GM23338 (cell line): Measurements from ENCODE around the gene DNAJC22. TPM values are rescaled to one million over a fixed set of nuclear protein-coding genes. Genes with fewer than 3 reads are reported as not detected.

Experiments
- ATAC-seq: fragments of 200-7000 bp; cut with Tn5 transposase; 3 replicates; pipeline ENCODE4 v1.9.1; 2020
- DNase-seq: peaks from one replicate; pipeline ENCODE4 v3.0.0-alpha.2; 2015; ENCODE audit warnings: low spot score
- H2AFZ ChIP-seq: fragments of 200-600 bp; sonication (generic); 2 replicates; pipeline ENCODE4 v1.8.0; 2016; ENCODE audit warnings: antibody characterized with exemption, mild to moderate bottlenecking, moderate library complexity
- H3F3A ChIP-seq: fragments of 200-600 bp; sonication (generic); replicated peaks from 2 replicates; pipeline ENCODE4 v1.8.0; 2017; ENCODE audit warnings: antibody characterized with exemption, mixed run types, low read depth
- H3K27ac ChIP-seq: fragments of 200-600 bp; sonication (generic); 2 replicates; pipeline ENCODE4 v1.6.1; 2016; ENCODE audit warnings: low read depth
- H3K27me3 ChIP-seq: fragments of 200-600 bp; sonication (generic); 2 replicates; pipeline ENCODE4 v1.8.0; 2016; ENCODE audit warnings: mild to moderate bottlenecking, mixed run types, moderate library complexity; ENCODE audit not compliant: insufficient read depth
- H3K36me3 ChIP-seq: fragments of 200-600 bp; sonication (generic); 2 replicates; pipeline ENCODE4 v1.8.0; 2016; ENCODE audit warnings: mild to moderate bottlenecking; ENCODE audit not compliant: insufficient read depth
- H3K4me1 ChIP-seq: fragments of 200-600 bp; sonication (generic); 2 replicates; pipeline ENCODE4 v1.8.0; 2016; ENCODE audit warnings: mild to moderate bottlenecking, moderate library complexity; ENCODE audit not compliant: insufficient read depth
- H3K4me2 ChIP-seq: fragments of 200-600 bp; sonication (generic); 2 replicates; pipeline ENCODE4 v1.7.1; 2017; ENCODE audit warnings: mixed run types
- H3K4me3 ChIP-seq: fragments of 200-600 bp; sonication (generic); 2 replicates; pipeline ENCODE4 v1.6.1; 2016; ENCODE audit warnings: mixed run types
- H3K79me2 ChIP-seq: fragments of 200-600 bp; sonication (generic); replicated peaks from 2 replicates; pipeline ENCODE4 v1.8.0; 2017; ENCODE audit warnings: mild to moderate bottlenecking; ENCODE audit not compliant: insufficient read depth
- H3K9me2 ChIP-seq: fragments of 200-600 bp; sonication (generic); 2 replicates; pipeline ENCODE4 v1.8.0; 2017; ENCODE audit not compliant: insufficient read depth
- H4K20me1 ChIP-seq: fragments of 200-600 bp; sonication (generic); replicated peaks from 2 replicates; pipeline ENCODE4 v1.8.0; 2017; ENCODE audit warnings: mild to moderate bottlenecking; ENCODE audit not compliant: insufficient read depth
- H3K27ac Mint-ChIP-seq: 2 replicates; pipeline ENCODE4 v1.8.0; 2020; ENCODE audit warnings: inconsistent platforms, mild to moderate bottlenecking, moderate library complexity, mixed read lengths
- H3K27me3 Mint-ChIP-seq: 3 replicates; pipeline ENCODE4 v1.8.0; 2022; ENCODE audit warnings: low read depth, mild to moderate bottlenecking, moderate library complexity, mixed read lengths, inconsistent platforms; ENCODE audit not compliant: insufficient read depth, poor library complexity
- H3K36me3 Mint-ChIP-seq: 3 replicates; pipeline ENCODE4 v1.8.0; 2021; ENCODE audit warnings: low read depth, mild to moderate bottlenecking, inconsistent platforms, moderate library complexity, mixed read lengths
- H3K4me1 Mint-ChIP-seq: 3 replicates; pipeline ENCODE4 v1.8.0; 2020; ENCODE audit warnings: mild to moderate bottlenecking, inconsistent platforms, mixed read lengths
- H3K4me3 Mint-ChIP-seq: 3 replicates; pipeline ENCODE4 v1.8.0; 2021; ENCODE audit warnings: moderate library complexity, mild to moderate bottlenecking, inconsistent platforms, mixed read lengths
- H3K9me3 Mint-ChIP-seq: 3 replicates; pipeline ENCODE4 v1.8.0; 2020; ENCODE audit warnings: moderate library complexity, mild to moderate bottlenecking, inconsistent platforms, mixed read lengths
- CREB1 ChIP-seq: fragments of 250-450 bp; sonication (Bioruptor Pico); IDR thresholded peaks from 2 replicates; pipeline ENCODE4 v1.5.0; 2020; ENCODE audit warnings: low read depth, mild to moderate bottlenecking, moderate library complexity
- CTCF ChIP-seq, 2 experiments: fragments of 200-600 bp in 1 of 2; sonication (generic) in 1 of 2; conservative IDR thresholded peaks; 2 replicates each; pipeline versions ENCODE4 v1.5.1 to v1.6.1; 2016 to 2017; ENCODE audit warnings: antibody characterized with exemption in 2 of 2, low read depth in 2 of 2, mild to moderate bottlenecking in 2 of 2, moderate library complexity in 1 of 2
- ETS1 ChIP-seq: IDR thresholded peaks from 2 replicates; pipeline ENCODE4 v1.6.1; 2016; ENCODE audit warnings: antibody characterized with exemption
- EZH2 ChIP-seq: fragments of 200-600 bp; sonication (generic); IDR thresholded peaks from one replicate; pipeline ENCODE4 v1.8.0; 2017; ENCODE audit warnings: antibody characterized with exemption, mild to moderate bottlenecking, low read depth; ENCODE audit not compliant: unreplicated experiment
- EZH2phosphoT487 ChIP-seq: fragments of 200-600 bp; sonication (generic); IDR thresholded peaks from one replicate; pipeline ENCODE4 v1.8.1; 2018; ENCODE audit warnings: antibody characterized with exemption; ENCODE audit not compliant: unreplicated experiment
- JUNB ChIP-seq: IDR thresholded peaks from one replicate; pipeline ENCODE4 v1.6.1; 2016; ENCODE audit warnings: antibody characterized with exemption; ENCODE audit not compliant: unreplicated experiment
- NANOG ChIP-seq: IDR thresholded peaks from 2 replicates; pipeline ENCODE4 v1.6.1; 2016; ENCODE audit warnings: antibody characterized with exemption, borderline replicate concordance
- POLR2AphosphoS5 ChIP-seq: IDR thresholded peaks from 2 replicates; pipeline ENCODE4 v1.6.1; 2016; ENCODE audit warnings: antibody characterized with exemption, low read depth
- STAT1 ChIP-seq: IDR thresholded peaks from one replicate; pipeline ENCODE4 v1.6.1; 2016; ENCODE audit warnings: antibody characterized with exemption; ENCODE audit not compliant: unreplicated experiment
- ZNF114 ChIP-seq: fragments of 250-450 bp; sonication (Bioruptor Pico); IDR thresholded peaks from 2 replicates; pipeline ENCODE4 v1.5.0; 2020; ENCODE audit warnings: mild to moderate bottlenecking, moderate library complexity
- ZNF331 ChIP-seq: fragments of 250-450 bp; sonication (Bioruptor Pico); IDR thresholded peaks from 2 replicates; pipeline ENCODE4 v1.5.0; 2020; ENCODE audit warnings: low read depth, mild to moderate bottlenecking, moderate library complexity
- ZNF462 ChIP-seq: fragments of 250-450 bp; sonication (Bioruptor Pico); IDR thresholded peaks from 2 replicates; pipeline ENCODE4 v1.5.0; 2020; ENCODE audit warnings: mild to moderate bottlenecking, moderate library complexity
- polyA plus RNA-seq: library from polyadenylated mRNA; unstranded; fragments of >200 nt; fragmentation: Nextera tagmentation; extraction: Ambion mirVana; gene quantifications from 2 replicates; pipeline ENCODE4 v1.2.1, GENCODE V29; 2016
- total RNA-seq: library from RNA; depleted of rRNA; stranded (reverse); fragments of >200 nt; shearing (Covaris generic); gene quantifications from 2 replicates; pipeline ENCODE4 v1.2.3, GENCODE V29; 2014
- TF ChIP-seq, protein P1 (sequence below): IDR thresholded peaks from one replicate; pipeline ENCODE4 v1.6.1; 2018; ENCODE audit warnings: antibody characterized with exemption; ENCODE audit not compliant: unreplicated experiment

Gene DNAJC22
- total and polyA plus RNA-seq, 2 experiments from 2014 or later = 0.10 TPM; not detected in 1

DNA sequence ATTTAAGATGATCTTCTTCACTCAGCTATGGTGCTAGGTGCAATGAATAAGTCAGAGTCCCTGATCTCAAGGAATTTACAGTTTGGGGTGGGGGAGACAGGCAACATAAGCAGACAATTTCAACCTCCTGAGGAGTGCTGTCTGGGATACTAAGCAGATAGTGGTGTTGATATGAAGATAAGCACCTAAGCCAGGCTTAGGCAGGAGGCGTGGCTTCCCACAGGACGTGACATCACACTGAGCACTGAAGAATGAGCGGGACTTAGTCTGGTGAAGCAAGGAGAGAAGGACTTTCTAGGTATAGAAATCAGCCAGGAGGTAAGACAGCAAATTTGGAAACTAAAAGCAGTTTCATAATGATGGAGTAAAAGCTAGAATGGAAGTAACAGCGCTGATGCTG is 44.9 kb upstream of the DNAJC22 start:
- H3K27ac ChIP-seq = no peak overlapping the region
- DNase-seq (no peak), ATAC-seq (no peak)
- H3F3A ChIP-seq = no peaks in the 10 kb centered on the region
- no peaks in the 10 kb centered on the region for H4K20me1 ChIP-seq
- H3K4me3 ChIP-seq = no peak overlapping the region
- no peak overlapping the region for H3K4me2 ChIP-seq
- no peaks in the 10 kb centered on the region for H3K4me1 ChIP-seq
- Mint-ChIP-seq H3K9me3 (no peaks in the 10 kb centered on the region), H3K36me3 (no peaks in the 10 kb centered on the region; the same call in 2 of the 3 replicates), H3K27me3 (peaks cover 36% of the 10 kb centered on the region), H3K27ac (no peak overlapping the region), H3K4me3 (no peak overlapping the region), H3K4me1 (0 out of 3 replicates have a peak, but pooled peaks cover 5% of the 10 kb centered on the region)
- no peak for TF ChIP-seq ZNF114 (CRISPR knock-in tag)
- no peak for TF ChIP-seq ZNF331 (CRISPR knock-in tag)
- TF ChIP-seq STAT1 = no peak
- no peak for TF ChIP-seq POLR2AphosphoS5
- no peak for TF ChIP-seq EZH2phosphoT487
- TF ChIP-seq CTCF (conservative IDR thresholded peaks at IDR 0.05; ENCODE audit: low read depth in 2 of 2) = no peak
- no peak for TF ChIP-seq NANOG
- no peak for TF ChIP-seq EZH2
- TF ChIP-seq ZNF462 (CRISPR knock-in tag) = no peak
- TF ChIP-seq, protein P1, sequence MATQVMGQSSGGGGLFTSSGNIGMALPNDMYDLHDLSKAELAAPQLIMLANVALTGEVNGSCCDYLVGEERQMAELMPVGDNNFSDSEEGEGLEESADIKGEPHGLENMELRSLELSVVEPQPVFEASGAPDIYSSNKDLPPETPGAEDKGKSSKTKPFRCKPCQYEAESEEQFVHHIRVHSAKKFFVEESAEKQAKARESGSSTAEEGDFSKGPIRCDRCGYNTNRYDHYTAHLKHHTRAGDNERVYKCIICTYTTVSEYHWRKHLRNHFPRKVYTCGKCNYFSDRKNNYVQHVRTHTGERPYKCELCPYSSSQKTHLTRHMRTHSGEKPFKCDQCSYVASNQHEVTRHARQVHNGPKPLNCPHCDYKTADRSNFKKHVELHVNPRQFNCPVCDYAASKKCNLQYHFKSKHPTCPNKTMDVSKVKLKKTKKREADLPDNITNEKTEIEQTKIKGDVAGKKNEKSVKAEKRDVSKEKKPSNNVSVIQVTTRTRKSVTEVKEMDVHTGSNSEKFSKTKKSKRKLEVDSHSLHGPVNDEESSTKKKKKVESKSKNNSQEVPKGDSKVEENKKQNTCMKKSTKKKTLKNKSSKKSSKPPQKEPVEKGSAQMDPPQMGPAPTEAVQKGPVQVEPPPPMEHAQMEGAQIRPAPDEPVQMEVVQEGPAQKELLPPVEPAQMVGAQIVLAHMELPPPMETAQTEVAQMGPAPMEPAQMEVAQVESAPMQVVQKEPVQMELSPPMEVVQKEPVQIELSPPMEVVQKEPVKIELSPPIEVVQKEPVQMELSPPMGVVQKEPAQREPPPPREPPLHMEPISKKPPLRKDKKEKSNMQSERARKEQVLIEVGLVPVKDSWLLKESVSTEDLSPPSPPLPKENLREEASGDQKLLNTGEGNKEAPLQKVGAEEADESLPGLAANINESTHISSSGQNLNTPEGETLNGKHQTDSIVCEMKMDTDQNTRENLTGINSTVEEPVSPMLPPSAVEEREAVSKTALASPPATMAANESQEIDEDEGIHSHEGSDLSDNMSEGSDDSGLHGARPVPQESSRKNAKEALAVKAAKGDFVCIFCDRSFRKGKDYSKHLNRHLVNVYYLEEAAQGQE = no peak
- TF ChIP-seq CREB1 (CRISPR knock-in tag) = no peak
- no peak for TF ChIP-seq ETS1
- no peak for TF ChIP-seq JUNB
- H3K27me3 ChIP-seq = peaks cover 41% of the 10 kb centered on the region
- no peaks in the 10 kb centered on the region for H3K79me2 ChIP-seq
- no peaks in the 10 kb centered on the region for H3K9me2 ChIP-seq
- no peak overlapping the region for H2AFZ ChIP-seq
- no peaks in the 10 kb centered on the region for H3K36me3 ChIP-seq
